ENCODE measurements around the gene VIT.

The VIT gene

GRCh38 chr2:36658277-36658748 lies 38.2 kb upstream of the VIT start:
- TF ChIP-seq CTCF (IDR thresholded peaks at IDR 0.05; ENCODE audit: low read depth, low read length): no peak
- H3K4me3 ChIP-seq (ENCODE audit: low read depth, low read length): no peak overlapping the region

- H3K4me3 ChIP-seq (ENCODE audit: low read depth, low read length): no peak overlapping the region
- TF ChIP-seq CTCF (IDR thresholded peaks at IDR 0.05; ENCODE audit: low read depth, low read length): no peak
These were observed 37.3 kb upstream of the VIT start for GRCh38 chr2:36659218-36659617.

DNA sequence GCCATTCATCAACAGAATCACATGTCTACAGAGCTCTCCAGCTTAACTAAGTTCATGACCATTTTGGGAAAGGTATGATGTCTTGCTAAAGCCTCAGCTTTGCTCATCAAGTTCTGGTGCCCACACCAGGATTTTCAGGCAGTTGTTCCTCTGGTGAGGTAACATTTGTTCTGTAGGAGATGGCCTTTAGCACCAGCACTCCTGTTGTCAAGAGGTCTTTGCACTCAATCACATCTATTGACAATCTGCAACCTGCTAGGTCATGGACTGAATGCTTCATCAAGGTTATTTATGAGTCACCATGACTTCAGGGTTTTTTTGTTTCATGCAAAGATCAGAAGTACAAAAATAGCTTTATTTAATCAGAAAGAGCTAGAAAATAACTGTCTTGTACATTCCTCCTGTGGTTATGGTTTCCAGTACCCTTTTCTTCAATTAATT lies 36.6 kb upstream of the VIT start:
- TF ChIP-seq CTCF (IDR thresholded peaks at IDR 0.05; ENCODE audit: low read depth, low read length): no peak
- H3K4me3 ChIP-seq (ENCODE audit: low read depth, low read length): no peak overlapping the region

DNA sequence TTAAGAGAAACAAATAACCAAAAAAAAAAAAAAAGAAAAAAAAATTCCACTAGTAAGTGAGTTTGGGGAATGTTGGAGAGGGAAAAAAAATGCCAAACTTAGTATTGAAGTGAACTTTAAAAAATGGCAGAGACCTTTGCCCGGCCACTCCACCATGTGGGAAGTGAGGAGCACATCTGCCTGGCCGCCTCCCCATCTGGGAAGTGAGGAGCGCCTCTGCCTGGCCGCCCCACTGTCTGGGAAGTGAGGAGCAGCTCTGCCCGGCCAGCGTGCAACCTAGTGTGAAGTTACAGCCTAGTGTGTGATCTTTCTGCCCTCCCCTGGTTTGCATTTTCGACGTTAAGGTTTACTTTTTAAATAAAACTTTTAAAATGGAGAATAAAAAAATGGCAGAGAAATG lies 33.9 kb upstream of the VIT start:
- TF ChIP-seq CTCF (IDR thresholded peaks at IDR 0.05; ENCODE audit: low read depth, low read length): no peak
- no peak overlapping the region for H3K4me3 ChIP-seq (ENCODE audit: low read depth, low read length)

DNA sequence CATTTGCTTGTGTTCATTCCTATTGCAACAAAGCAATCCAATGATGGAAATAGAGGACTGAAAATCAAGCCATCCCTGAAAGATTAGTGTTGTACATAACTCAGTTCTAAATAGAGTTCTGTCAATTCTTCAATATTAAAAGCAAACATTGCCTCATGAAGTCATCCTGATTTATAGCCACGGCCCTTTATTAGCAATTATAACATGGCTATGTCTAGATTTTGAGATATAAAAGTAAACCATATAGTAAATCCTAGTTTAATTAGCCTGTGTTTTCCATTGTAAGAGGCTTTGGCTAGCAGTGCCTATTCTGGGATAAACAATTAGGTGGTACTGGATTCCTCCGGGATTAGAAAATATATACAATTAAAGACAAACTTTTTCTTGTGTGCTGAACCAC lies 33.2 kb upstream of the VIT start:
- H3K4me3 ChIP-seq (ENCODE audit: low read depth, low read length): no peak overlapping the region
- TF ChIP-seq CTCF (IDR thresholded peaks at IDR 0.05; ENCODE audit: low read depth, low read length): no peak

DNA sequence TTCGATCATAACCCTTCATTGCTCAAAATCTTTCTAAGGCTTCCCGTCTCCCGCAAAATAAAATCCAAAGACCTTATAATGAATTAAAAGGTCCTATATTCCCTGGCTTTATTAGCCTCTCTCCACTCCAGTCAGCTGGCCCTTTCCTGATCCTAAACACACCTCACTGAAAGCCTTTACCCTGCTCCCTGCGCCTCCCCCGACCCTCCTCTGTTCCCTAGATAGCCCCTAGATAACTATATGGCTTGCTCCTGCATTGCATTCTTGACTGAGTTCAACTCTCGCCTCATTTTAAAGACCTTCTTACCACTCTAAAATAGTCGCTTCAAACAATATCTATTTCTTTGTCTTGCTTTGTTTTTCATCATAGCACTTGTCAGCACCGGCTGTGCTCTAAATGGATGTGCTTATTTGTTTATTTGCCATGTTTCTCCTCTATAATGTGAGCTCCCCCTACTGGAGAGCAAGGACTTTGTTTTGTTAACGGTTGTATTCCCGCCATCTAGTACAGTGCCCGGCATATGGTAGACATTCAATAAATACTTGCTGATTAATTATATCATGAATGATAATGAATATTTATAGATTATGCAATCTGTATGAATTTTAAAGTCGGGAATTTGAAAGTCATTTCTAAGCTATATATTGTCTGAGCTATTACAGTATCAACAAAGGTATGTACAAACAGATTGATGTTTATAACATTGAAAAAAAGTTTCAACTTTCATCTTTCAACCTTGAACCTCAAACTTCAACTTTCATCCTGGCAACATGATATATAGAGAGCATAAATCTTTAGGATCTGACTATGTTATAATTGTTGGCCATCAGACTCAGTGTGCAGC lies 32.4 kb upstream of the VIT start:
- H3K4me3 ChIP-seq (ENCODE audit: low read depth, low read length): no peak overlapping the region
- TF ChIP-seq CTCF (IDR thresholded peaks at IDR 0.05; ENCODE audit: low read depth, low read length): peak; percentile 59

DNA sequence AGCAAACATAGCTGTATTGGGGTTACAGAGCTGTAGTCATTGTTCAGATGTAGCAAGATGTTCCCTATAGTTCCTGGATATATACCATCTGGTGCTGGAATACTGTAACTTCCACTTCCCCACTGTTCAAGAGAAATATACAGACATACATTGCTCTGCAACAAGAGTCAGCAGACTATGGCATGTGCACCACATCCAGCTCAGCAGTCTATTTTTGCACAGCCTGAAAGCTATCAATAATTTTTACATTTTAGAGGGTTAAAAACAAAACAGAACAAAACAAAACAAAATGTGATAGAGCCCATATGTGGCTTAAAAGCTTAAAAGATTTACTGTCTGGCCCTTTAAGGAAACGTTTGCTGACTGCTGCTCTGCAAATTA lies 31.8 kb upstream of the VIT start:
- TF ChIP-seq CTCF (IDR thresholded peaks at IDR 0.05; ENCODE audit: low read depth, low read length): no peak
- no peak overlapping the region for H3K4me3 ChIP-seq (ENCODE audit: low read depth, low read length)
